K562 (cell line): ENCODE data around the gene VWA7. TPM values are rescaled to one million over a fixed set of nuclear protein-coding genes. Genes with fewer than 3 reads are reported as not detected.

Experiments
- ATF3 ChIP-seq, 2 experiments: fragments of 450-650 bp in 1 of 2; sonication (generic) in 1 of 2; formaldehyde crosslinking in 1 of 2; IDR thresholded peaks in 1 of 2; conservative IDR thresholded peaks in 1 of 2; 2 replicates each; pipeline versions ENCODE4 v1.6.1 to v1.8.1; 2016 to 2023; ENCODE audit warnings: mild to moderate bottlenecking in 2 of 2, moderate library complexity in 2 of 2, inconsistent platforms in 1 of 2, missing genetic modification reagents in 1 of 2
- BDP1 ChIP-seq: IDR thresholded peaks from 3 replicates; pipeline ENCODE4 v1.6.1; 2011; ENCODE audit not compliant: insufficient read length, insufficient read depth
- CTCFL ChIP-seq: IDR thresholded peaks from 2 replicates; pipeline ENCODE4 v1.6.1; 2011; ENCODE audit warnings: borderline replicate concordance, low read depth, mild to moderate bottlenecking, moderate library complexity, low read length; ENCODE audit not compliant: insufficient read depth, poor library complexity, severe bottlenecking
- ELF4 ChIP-seq: fragments of 450-650 bp; formaldehyde crosslinking; IDR thresholded peaks from 2 replicates; pipeline ENCODE4 v1.4.0; 2022; ENCODE audit warnings: missing genetic modification characterization
- FUS ChIP-seq: fragments of 200-400 bp; formaldehyde crosslinking; optimal IDR thresholded peaks from 2 replicates; pipeline ENCODE3; 2017; ENCODE audit warnings: low read depth, low read length
- HCFC1 ChIP-seq: IDR thresholded peaks from 2 replicates; pipeline ENCODE4 v1.6.1; 2012; ENCODE audit warnings: low read depth, low read length, improper control_type of control experiment
- HNRNPL ChIP-seq: fragments of 200-400 bp; formaldehyde crosslinking; IDR thresholded peaks from 2 replicates; pipeline ENCODE4 v1.6.1; 2017; ENCODE audit warnings: low read depth, mild to moderate bottlenecking, low read length
- MCM3 ChIP-seq: fragments of 450-650 bp; IDR thresholded peaks from 2 replicates; pipeline ENCODE4 v1.6.1; 2016
- MEIS2 ChIP-seq: fragments of 450-650 bp; IDR thresholded peaks from 2 replicates; pipeline ENCODE4 v1.6.1; 2014; ENCODE audit warnings: mild to moderate bottlenecking; ENCODE audit not compliant: partially characterized antibody
- PRPF4 ChIP-seq: fragments of 200-400 bp; formaldehyde crosslinking; IDR thresholded peaks from one replicate; pipeline ENCODE4 v1.6.1; 2017; ENCODE audit warnings: low read length, low read depth, mild to moderate bottlenecking; ENCODE audit not compliant: insufficient read depth, poor library complexity, severe bottlenecking
- RFX5 ChIP-seq: IDR thresholded peaks from 2 replicates; pipeline ENCODE4 v1.6.1; 2011; ENCODE audit warnings: low read depth, mild to moderate bottlenecking, improper control_type of control experiment, low read length
- TBL1XR1 ChIP-seq, 2 experiments: IDR thresholded peaks; 2 replicates each; pipeline ENCODE4 v1.6.1; 2012; ENCODE audit warnings: improper control_type of control experiment in 2 of 2, low read length in 2 of 2, mild to moderate bottlenecking in 1 of 2
- TRIM28 ChIP-seq: fragments of 450-650 bp; IDR thresholded peaks from 2 replicates; pipeline ENCODE4 v1.6.1; 2017
- ZNF384 ChIP-seq: IDR thresholded peaks from 2 replicates; pipeline ENCODE4 v1.6.1; 2012; ENCODE audit warnings: low read depth, low read length, improper control_type of control experiment
- ZNF609 ChIP-seq: sonication (generic); formaldehyde crosslinking; IDR thresholded peaks from 2 replicates; pipeline ENCODE4 v1.8.1; 2023; ENCODE audit warnings: missing genetic modification reagents, mild to moderate bottlenecking, borderline replicate concordance
- ZNF639 ChIP-seq, 2 experiments: fragments of 200-800 bp in 1 of 2; sonication (Bioruptor generic) in 1 of 2; sonication (generic) in 1 of 2; formaldehyde crosslinking in 1 of 2; IDR thresholded peaks in 1 of 2; conservative IDR thresholded peaks in 1 of 2; 2 replicates each; pipeline versions ENCODE4 v1.5.0 to v1.6.1; 2016 to 2020; ENCODE audit warnings: missing compliant biosample characterization in 1 of 2, missing genetic modification characterization in 1 of 2, missing genetic modification reagents in 1 of 2
- ZNF644 ChIP-seq: fragments of 200-800 bp; sonication (Bioruptor generic); IDR thresholded peaks from 2 replicates; pipeline ENCODE4 v1.6.1; 2016; ENCODE audit warnings: low read depth, missing genetic modification characterization, missing compliant biosample characterization
- ZNF696 ChIP-seq: fragments of 250-450 bp; sonication (Bioruptor Pico); conservative IDR thresholded peaks from 2 replicates; pipeline ENCODE4 v1.4.0; 2020; ENCODE audit warnings: mild to moderate bottlenecking, moderate library complexity
- polyA plus RNA-seq, 8 experiments: library from polyadenylated mRNA; depleted of rRNA in 4 of 8; stranded (reverse) in 5 of 8; unstranded in 3 of 8; fragments of >200 nt; fragmentation: Nextera tagmentation in 2 of 8; fragmentation: Illumina TruSeq in 1 of 8; extraction: Ambion mirVana in 2 of 8; extraction: Trizol in 1 of 8; gene quantifications; 2 replicates each; pipeline versions ENCODE4 v1.2.1 to v1.2.3, GENCODE V29; 2011 to 2014; ENCODE audit warnings: inconsistent platforms in 1 of 8, missing spikeins in 1 of 8
- total RNA-seq, 7 experiments: library from RNA; depleted of rRNA in 6 of 7; stranded (reverse); fragments of >200 nt in 6 of 7; fragmentation: Illumina TruSeq in 2 of 7; extraction: Trizol in 2 of 7; gene quantifications; 2 replicates each; pipeline versions ENCODE4 v1.2.1 to v1.2.3, GENCODE V29; 2011 to 2021; ENCODE audit warnings: low replicate concordance in 1 of 7

VWA7 gene
- total and polyA plus RNA-seq, 9 of the 15 experiments (the other 6 are each of a cell fraction or from before 2014, with no cell fraction given) = 0.18 to 2.9 (median 0.95) TPM

GRCh38 chr6:31795616-31796298, 18.6 kb upstream of the VWA7 start, which contains the start of gene VARS1 (continued):
- TF ChIP-seq CTCFL = peak; percentile 100
- TF ChIP-seq ZNF609 (CRISPR knock-in tag) = peak; percentile 95
- no peak for TF ChIP-seq BDP1
- 0 out of 2 replicates have a peak, but pooled peaks have one; percentile 12 for TF ChIP-seq ATF3 (IDR thresholded peaks at IDR 0.05)
- peak; percentile 72 for TF ChIP-seq ATF3 (CRISPR knock-in tag; conservative IDR thresholded peaks at IDR 0.05)
- TF ChIP-seq ZNF644 (tag) = peak; percentile 81
- TF ChIP-seq TBL1XR1 (IDR thresholded peaks at IDR 0.05; ENCODE audit: low read length in 2 of 2) = peak; percentile 60 to 72; a peak in 2 of 4 replicates
- TF ChIP-seq RFX5 = no peak
- TF ChIP-seq ZNF384 = peak; percentile 82
- TF ChIP-seq HCFC1 = peak; percentile 81
- TF ChIP-seq ELF4 (CRISPR knock-in tag) = no peak
- peak; percentile 99 for TF ChIP-seq HNRNPL
- TF ChIP-seq TRIM28 = peak; percentile 86
- peak; percentile 97 for TF ChIP-seq FUS
- TF ChIP-seq ZNF696 (CRISPR knock-in tag) = no peak
- peak in 1 of 2 experiments; percentile 100; a peak in 2 of 4 replicates for TF ChIP-seq ZNF639 (CRISPR knock-in tag; conservative IDR thresholded peaks at IDR 0.05 in 1 of 2, IDR thresholded peaks at IDR 0.05 in 1 of 2)
- TF ChIP-seq MCM3 = no peak
- peak; percentile 75 for TF ChIP-seq MEIS2
- no peak for TF ChIP-seq PRPF4
